Glutamatergic neuron (in vitro differentiated cells): Measurements from ENCODE around the gene EMC1. TPM values are rescaled to one million over a fixed set of nuclear protein-coding genes. Genes with fewer than 3 reads are reported as not detected.
A peak's percentile ranks its signal among the peaks of the same experiment; 100 is the strongest.
"Not testable (repeated sequence)": the region's sequence is repeated elsewhere in the genome, so short reads cannot be mapped to it uniquely, and the experiment has no call there.

ENCODE experiments used
- DNase-seq: peaks from one replicate; pipeline ENCODE4 v3.0.0; 2022
- H3K27ac Mint-ChIP-seq: one replicate; pipeline ENCODE4 v1.8.0; 2020; ENCODE audit warnings: mild to moderate bottlenecking, mixed read lengths, inconsistent platforms; ENCODE audit not compliant: unreplicated experiment
- H3K27me3 Mint-ChIP-seq: one replicate; pipeline ENCODE4 v1.8.0; 2020; ENCODE audit warnings: mild to moderate bottlenecking, moderate library complexity, mixed read lengths, inconsistent platforms; ENCODE audit not compliant: unreplicated experiment
- H3K36me3 Mint-ChIP-seq: one replicate; pipeline ENCODE4 v1.8.0; 2020; ENCODE audit warnings: mild to moderate bottlenecking, mixed read lengths, inconsistent platforms; ENCODE audit not compliant: unreplicated experiment
- H3K4me1 Mint-ChIP-seq: one replicate; pipeline ENCODE4 v1.8.0; 2020; ENCODE audit warnings: mild to moderate bottlenecking, low read depth, mixed read lengths, inconsistent platforms; ENCODE audit not compliant: unreplicated experiment
- H3K4me3 Mint-ChIP-seq: one replicate; pipeline ENCODE4 v1.8.0; 2020; ENCODE audit warnings: mild to moderate bottlenecking, mixed read lengths, inconsistent platforms; ENCODE audit not compliant: unreplicated experiment
- H3K9me3 Mint-ChIP-seq: one replicate; pipeline ENCODE4 v1.8.0; 2020; ENCODE audit warnings: mild to moderate bottlenecking, moderate library complexity, mixed read lengths, inconsistent platforms; ENCODE audit not compliant: unreplicated experiment
- total RNA-seq: library from RNA; stranded (reverse); fragmentation: NEBNext Ultra II Directional; extraction: Animal tissue kit (Norgen Biotek cat#: 25700); gene quantifications from one replicate; pipeline ENCODE4 v1.2.1, GENCODE V29; 2021; ENCODE audit not compliant: unreplicated experiment
- TF ChIP-seq, protein P1 (sequence below): fragments of 200-600 bp; sonication (generic); IDR thresholded peaks from one replicate; pipeline ENCODE4 v1.5.0; 2021; ENCODE audit not compliant: partially characterized antibody, unreplicated experiment

Gene EMC1
- total RNA-seq, 1 donor from 2014 or later = 98.9 TPM

DNA sequence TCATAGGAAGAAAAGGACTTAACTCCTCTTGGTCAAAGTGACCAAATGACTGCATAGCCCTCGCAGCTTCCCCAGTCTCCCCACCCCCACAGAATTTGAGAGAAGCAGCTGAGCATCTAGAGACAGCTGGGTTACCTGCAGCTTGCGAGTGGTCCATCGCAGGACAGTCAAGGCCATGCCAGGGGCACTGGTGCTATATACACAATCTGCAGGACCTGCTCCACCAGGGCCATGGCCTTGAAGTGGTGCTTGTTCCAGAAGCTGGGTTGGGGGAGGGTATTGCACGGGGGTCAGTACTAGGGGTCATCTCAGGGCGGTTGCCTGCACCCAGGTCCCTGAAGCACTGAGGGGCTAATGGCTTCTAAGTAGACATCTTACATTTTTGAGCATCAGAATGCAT is 10.7 kb upstream of the EMC1 start:
- H3K27me3 Mint-ChIP-seq = peaks cover 3% of the 10 kb centered on the region
- TF ChIP-seq, protein P1, sequence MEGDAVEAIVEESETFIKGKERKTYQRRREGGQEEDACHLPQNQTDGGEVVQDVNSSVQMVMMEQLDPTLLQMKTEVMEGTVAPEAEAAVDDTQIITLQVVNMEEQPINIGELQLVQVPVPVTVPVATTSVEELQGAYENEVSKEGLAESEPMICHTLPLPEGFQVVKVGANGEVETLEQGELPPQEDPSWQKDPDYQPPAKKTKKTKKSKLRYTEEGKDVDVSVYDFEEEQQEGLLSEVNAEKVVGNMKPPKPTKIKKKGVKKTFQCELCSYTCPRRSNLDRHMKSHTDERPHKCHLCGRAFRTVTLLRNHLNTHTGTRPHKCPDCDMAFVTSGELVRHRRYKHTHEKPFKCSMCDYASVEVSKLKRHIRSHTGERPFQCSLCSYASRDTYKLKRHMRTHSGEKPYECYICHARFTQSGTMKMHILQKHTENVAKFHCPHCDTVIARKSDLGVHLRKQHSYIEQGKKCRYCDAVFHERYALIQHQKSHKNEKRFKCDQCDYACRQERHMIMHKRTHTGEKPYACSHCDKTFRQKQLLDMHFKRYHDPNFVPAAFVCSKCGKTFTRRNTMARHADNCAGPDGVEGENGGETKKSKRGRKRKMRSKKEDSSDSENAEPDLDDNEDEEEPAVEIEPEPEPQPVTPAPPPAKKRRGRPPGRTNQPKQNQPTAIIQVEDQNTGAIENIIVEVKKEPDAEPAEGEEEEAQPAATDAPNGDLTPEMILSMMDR = no peak
- no peak overlapping the region for H3K27ac Mint-ChIP-seq
- no peaks in the 10 kb centered on the region for H3K36me3 Mint-ChIP-seq
- H3K4me1 Mint-ChIP-seq = no peaks in the 10 kb centered on the region
- no peak overlapping the region for H3K4me3 Mint-ChIP-seq
- peaks cover 1% of the 10 kb centered on the region for H3K9me3 Mint-ChIP-seq
- no peak for DNase-seq

DNA sequence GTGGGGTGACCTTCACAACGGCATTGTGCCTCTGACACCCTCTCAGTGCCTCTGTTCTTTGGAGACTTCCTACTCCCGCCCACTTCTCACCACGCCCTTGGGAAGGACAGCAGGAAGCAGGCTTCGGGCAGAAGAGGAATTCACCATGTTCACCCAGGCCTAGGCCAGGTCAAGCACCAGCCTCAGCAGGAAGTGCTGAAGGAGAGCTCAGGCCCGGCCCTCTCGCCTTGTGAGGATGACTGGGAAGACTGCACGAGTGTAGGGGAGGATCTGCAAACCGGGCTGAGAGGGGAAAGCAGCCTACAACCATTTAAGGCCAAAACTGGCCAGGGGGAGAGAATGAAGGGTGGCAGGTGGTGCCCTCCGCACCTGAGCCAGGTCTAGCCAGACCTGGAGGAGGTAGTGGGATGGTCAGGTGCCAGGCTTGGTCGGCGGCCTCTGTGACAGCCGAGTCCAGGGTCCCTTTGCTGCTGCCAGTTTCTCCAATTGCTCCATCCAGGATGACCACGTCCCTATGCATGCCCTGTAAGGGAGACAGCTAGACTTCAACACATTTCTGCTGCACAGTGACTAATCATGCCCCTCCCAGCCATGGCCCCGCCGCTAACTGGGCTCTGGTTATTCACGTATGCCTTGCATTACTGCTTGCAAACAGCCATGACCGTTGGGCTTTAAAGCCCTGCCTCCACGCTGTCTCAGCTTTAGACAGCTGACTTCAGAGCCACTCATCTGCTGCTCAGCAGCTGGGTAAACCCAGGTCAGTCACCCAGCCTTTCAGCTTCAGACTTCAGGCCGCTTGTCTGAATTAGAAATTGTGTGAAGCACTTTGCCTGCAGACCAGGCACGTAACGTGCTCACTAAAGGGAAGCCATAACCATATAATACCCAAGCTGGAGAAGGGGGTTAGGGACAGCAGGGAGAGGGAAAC is 9.2 kb upstream of the EMC1 start:
- TF ChIP-seq, protein P1 = no peak
- Mint-ChIP-seq H3K4me1 (no peaks in the 10 kb centered on the region), H3K36me3 (no peaks in the 10 kb centered on the region), H3K9me3 (peaks cover 1% of the 10 kb centered on the region), H3K4me3 (no peak overlapping the region), H3K27me3 (peaks cover 3% of the 10 kb centered on the region), H3K27ac (no peak overlapping the region)
- DNase-seq = no peak

DNA sequence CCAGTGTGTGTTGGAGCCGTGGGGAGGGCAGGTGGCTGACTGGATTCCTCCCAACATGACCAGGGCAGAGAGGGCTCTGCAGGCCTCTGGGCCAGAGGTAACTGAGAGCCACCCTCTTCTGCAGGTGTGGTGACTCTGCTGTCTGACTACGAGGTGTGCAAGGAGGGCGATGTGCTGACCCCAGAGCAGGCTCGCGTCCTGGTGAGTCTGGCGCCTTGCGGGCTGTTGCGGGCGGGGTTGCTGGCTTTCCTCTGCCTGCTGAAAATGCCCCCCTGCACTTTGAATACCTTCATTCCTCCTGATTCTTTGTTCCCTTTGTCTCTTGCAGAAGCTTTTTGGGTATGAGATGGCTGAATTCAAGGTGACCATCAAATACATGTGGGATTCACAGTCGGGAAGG is 7.0 kb upstream of the EMC1 start:
- Mint-ChIP-seq H3K27ac (no peak overlapping the region), H3K4me3 (no peak overlapping the region), H3K9me3 (peaks cover 1% of the 10 kb centered on the region), H3K36me3 (no peaks in the 10 kb centered on the region), H3K27me3 (peaks cover 5% of the 10 kb centered on the region), H3K4me1 (no peaks in the 10 kb centered on the region)
- no peak for DNase-seq
- TF ChIP-seq, protein P1 = no peak

DNA sequence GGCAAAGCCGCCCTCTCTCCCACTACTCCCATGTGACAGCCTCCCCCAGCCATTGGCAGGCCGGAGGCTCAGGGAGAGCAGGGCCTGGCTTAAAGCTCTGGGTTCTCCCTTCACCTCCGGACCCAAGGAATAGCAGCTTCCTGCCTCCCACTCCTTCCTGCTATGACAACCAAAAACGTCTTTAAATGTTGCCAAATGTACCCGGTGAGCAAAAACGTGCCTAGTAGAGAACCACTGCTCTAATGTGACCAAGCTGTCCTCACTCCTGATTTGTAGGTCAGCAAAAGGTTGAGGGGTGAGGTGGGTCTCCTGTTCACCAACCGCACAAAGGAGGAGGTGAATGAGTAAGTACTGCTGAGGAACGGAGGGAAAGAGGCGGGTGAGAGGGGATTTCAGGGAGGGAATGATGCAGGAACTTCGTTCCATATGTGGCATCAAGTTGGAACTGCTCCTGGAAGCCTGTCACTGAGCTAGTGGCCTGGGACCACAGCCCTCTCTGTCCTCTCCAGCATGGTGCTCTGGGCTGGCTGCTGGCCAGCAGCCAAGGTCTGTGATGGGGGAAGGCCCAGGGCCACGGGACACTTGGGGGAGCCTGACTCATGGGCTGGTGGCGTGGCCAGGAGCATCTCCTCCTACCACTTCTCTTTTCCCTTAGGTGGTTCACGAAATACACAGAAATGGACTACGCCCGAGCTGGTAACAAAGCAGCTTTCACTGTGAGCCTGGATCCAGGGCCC is 6.0 kb upstream of the EMC1 start:
- H3K36me3 Mint-ChIP-seq = no peaks in the 10 kb centered on the region
- peak overlapping the region; percentile 31 for H3K27ac Mint-ChIP-seq
- DNase-seq = no peak
- peaks cover 4% of the 10 kb centered on the region for H3K4me1 Mint-ChIP-seq
- no peak overlapping the region for H3K4me3 Mint-ChIP-seq
- H3K27me3 Mint-ChIP-seq = peaks cover 1% of the 10 kb centered on the region
- TF ChIP-seq, protein P1 = no peak
- H3K9me3 Mint-ChIP-seq = peaks cover 5% of the 10 kb centered on the region

DNA sequence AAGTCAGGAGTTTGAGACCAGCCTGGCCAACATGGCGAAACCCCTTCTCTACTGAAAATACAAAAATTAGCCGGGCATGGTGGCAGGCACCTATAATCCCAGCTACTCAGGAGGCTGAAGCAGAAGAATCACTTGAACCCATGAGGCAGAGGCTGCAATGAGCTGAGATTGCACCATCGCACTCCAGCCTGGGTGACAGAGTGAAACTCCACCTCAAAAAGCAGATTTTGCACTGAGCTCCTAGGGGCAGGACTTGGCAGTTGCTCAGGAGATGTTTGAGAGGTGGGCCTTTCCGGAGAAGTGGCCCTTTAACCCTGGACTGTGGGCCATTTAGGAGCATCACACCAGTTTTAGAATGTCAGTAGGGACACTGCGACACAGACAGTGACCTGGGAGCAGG is 5.0 kb upstream of the EMC1 start:
- H3K27me3 Mint-ChIP-seq = not testable (repeated sequence)

More for the DNA sequence above, 5.0 kb upstream of the EMC1 start:
- not testable (repeated sequence) for H3K4me1 Mint-ChIP-seq, H3K27ac Mint-ChIP-seq, H3K4me3 Mint-ChIP-seq, DNase-seq, H3K9me3 Mint-ChIP-seq, H3K36me3 Mint-ChIP-seq
